Brain microvascular endothelial cell (primary cell): ENCODE measurements around the gene KIF17.

Experiments
- DNase-seq: peaks from one replicate; pipeline ENCODE4 v3.0.0-alpha.2; 2020
- H3K27ac ChIP-seq: fragments of 250-450 bp; sonication (Bioruptor Pico); 2 replicates; pipeline ENCODE4 v1.5.1; 2020; ENCODE audit warnings: mild to moderate bottlenecking, moderate library complexity
- H3K27me3 ChIP-seq: fragments of 250-450 bp; sonication (Bioruptor Pico); replicated peaks from 2 replicates; pipeline ENCODE4 v1.5.1; 2020; ENCODE audit warnings: mild to moderate bottlenecking
- H3K36me3 ChIP-seq: fragments of 250-450 bp; sonication (Bioruptor Pico); replicated peaks from 2 replicates; pipeline ENCODE4 v1.5.1; 2020; ENCODE audit warnings: mild to moderate bottlenecking
- H3K4me3 ChIP-seq: 2 replicates; pipeline ENCODE4 v1.5.1; 2011; ENCODE audit warnings: low read depth, mild to moderate bottlenecking, control low read depth, low read length, moderate library complexity
- in situ Hi-C: cut with HindIII; loops from 2 replicates; pipeline ENCODE4 v1.10.0; 2017; ENCODE audit warnings: low sequenced_read_pairs, low pct_ligation_motif_present
- TF ChIP-seq, protein P1 (sequence below): IDR thresholded peaks from 2 replicates; pipeline ENCODE4 v1.5.1; 2011; ENCODE audit warnings: low read depth, mild to moderate bottlenecking, moderate library complexity, low read length, control low read depth, inconsistent platforms; ENCODE audit errors: missing control alignments

The KIF17 gene

GRCh38 chr1:20703124-20703756 is 14.6 kb downstream of the KIF17 start:
- in situ Hi-C loops = no loop called here
- no peak for DNase-seq
- Histone ChIP-seq H3K4me3 (no peak overlapping the region), H3K27me3 (no peaks in the 10 kb centered on the region), H3K27ac (no peak overlapping the region), H3K36me3 (no peaks in the 10 kb centered on the region)
- TF ChIP-seq, protein P1, sequence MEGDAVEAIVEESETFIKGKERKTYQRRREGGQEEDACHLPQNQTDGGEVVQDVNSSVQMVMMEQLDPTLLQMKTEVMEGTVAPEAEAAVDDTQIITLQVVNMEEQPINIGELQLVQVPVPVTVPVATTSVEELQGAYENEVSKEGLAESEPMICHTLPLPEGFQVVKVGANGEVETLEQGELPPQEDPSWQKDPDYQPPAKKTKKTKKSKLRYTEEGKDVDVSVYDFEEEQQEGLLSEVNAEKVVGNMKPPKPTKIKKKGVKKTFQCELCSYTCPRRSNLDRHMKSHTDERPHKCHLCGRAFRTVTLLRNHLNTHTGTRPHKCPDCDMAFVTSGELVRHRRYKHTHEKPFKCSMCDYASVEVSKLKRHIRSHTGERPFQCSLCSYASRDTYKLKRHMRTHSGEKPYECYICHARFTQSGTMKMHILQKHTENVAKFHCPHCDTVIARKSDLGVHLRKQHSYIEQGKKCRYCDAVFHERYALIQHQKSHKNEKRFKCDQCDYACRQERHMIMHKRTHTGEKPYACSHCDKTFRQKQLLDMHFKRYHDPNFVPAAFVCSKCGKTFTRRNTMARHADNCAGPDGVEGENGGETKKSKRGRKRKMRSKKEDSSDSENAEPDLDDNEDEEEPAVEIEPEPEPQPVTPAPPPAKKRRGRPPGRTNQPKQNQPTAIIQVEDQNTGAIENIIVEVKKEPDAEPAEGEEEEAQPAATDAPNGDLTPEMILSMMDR = no peak

DNA sequence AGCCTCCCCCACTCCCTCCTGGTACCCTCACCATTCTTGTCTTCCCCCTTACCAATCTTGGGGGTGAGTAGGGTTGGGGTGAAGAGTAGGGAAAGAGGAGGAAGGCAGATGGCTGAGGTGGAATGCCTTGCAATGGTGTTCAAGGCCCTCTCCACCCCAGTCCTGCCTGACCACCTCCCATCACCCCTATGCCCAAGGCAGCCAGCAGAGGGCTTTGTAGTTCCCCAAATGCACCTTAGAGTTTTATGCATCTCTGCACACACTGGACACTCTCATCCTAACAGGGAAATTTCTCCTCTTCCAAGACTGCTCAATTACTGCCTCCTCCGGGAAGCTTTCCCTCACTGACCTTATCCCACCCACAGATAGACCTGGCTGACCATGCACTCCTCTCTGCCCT is 15.4 kb downstream of the KIF17 start:
- H3K4me3 ChIP-seq = no peak overlapping the region
- DNase-seq = no peak
- H3K27ac ChIP-seq = no peak overlapping the region
- H3K36me3 ChIP-seq = no peaks in the 10 kb centered on the region
- no peaks in the 10 kb centered on the region for H3K27me3 ChIP-seq
- TF ChIP-seq, protein P1 = peak; percentile 72
- in situ Hi-C loops = no loop called here

GRCh38 chr1:20701847-20702246 is 16.0 kb downstream of the KIF17 start:
- no peaks in the 10 kb centered on the region for H3K27me3 ChIP-seq
- H3K27ac ChIP-seq = no peak overlapping the region
- no peak for DNase-seq
- H3K4me3 ChIP-seq = no peak overlapping the region
- TF ChIP-seq, protein P1 = no peak
- in situ Hi-C loops = no loop called here
- no peaks in the 10 kb centered on the region for H3K36me3 ChIP-seq

DNA sequence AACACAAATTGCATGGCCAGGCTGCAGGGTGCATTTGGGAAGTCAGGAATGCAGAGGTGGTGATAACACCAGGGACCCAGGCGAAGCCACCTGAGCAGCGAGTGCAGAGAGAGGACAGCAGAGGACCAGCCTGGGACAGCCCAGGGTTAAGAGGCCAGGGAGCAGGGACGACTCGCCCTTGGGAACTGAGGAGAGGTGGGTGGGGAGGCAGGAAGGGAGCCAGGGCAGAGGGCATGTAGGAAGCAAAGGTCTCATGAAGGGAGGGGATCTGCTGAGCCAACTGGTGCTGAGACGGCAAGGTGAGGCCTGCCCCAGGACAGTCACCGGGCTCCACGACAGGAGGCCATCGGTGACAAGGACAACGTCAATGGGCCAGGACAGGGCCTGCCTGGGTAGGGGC is 16.4 kb downstream of the KIF17 start:
- in situ Hi-C loops = no loop called here
- DNase-seq = no peak
- Histone ChIP-seq H3K4me3 (no peak overlapping the region), H3K27ac (no peak overlapping the region), H3K27me3 (no peaks in the 10 kb centered on the region), H3K36me3 (no peaks in the 10 kb centered on the region)
- TF ChIP-seq, protein P1 = no peak

DNA sequence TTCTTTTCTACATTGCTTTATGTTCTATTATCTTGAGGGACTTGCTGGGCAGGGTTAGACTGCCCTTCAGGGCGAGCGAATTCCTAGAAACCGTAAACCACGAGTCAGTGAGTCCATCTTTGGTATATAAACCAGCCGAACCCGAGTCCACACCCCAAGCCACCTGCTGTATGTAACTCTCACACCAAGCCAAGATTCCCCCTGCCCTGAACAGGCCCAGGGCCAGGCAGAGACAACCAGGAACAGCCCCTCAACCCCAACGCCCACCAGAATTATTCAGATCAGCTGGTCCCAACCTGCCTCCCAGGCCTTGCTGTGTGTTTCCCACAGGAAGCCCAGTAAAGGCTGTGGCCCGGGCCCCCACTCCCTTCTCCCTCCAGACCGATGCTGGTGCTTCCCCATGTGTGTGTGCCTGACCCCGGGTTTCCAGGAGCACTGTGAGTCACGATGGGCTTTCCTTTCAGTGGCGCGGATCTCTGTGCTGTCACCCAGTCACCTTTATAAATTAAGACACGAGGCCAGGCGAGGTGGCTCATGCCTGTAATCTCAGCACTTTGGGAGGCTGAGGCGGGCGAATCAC is 17.1 kb downstream of the KIF17 start:
- in situ Hi-C loops = no loop called here
- Histone ChIP-seq H3K27ac (no peak overlapping the region), H3K36me3 (no peaks in the 10 kb centered on the region), H3K27me3 (no peaks in the 10 kb centered on the region), H3K4me3 (no peak overlapping the region)
- DNase-seq = no peak
- TF ChIP-seq, protein P1 = no peak

GRCh38 chr1:20699558-20699957 is 18.2 kb downstream of the KIF17 start:
- in situ Hi-C loops = no loop called here
- Histone ChIP-seq H3K36me3 (no peaks in the 10 kb centered on the region), H3K4me3 (no peak overlapping the region), H3K27ac (no peak overlapping the region), H3K27me3 (no peaks in the 10 kb centered on the region)
- TF ChIP-seq, protein P1 = no peak
- no peak for DNase-seq
